Renal cortex interstitium (tissue), 15 donors: Measurements from ENCODE around the gene GDNF. TPM values are rescaled to one million over a fixed set of nuclear protein-coding genes. Genes with fewer than 3 reads are reported as not detected.
"Not testable (repeated sequence)": the region's sequence is repeated elsewhere in the genome, so short reads cannot be mapped to it uniquely, and the experiment has no call there.

Experiments
- DNase-seq, 11 donors: peaks; one replicate each; pipeline ENCODE4 v3.0.0-alpha.2; 2013; ENCODE audit warnings: low read depth in 9 of 11, low spot score in 4 of 11; ENCODE audit errors: extremely low read depth in 1 of 11
- long read RNA-seq, 16 experiments: transcript quantifications; one replicate each; lab custom pipeline, GENCODE V29; 2026
- polyA plus RNA-seq, 3 donors: library from polyadenylated mRNA; unstranded; fragments of 120-200 nt; gene quantifications; one replicate each; pipeline ENCODE4 v1.2.1, GENCODE V29; 2013; ENCODE audit not compliant: insufficient read length in 3 of 3

Gene GDNF
- 10 to 100 TPM; 17.3 to 19.6 (median 17.7) TPM for polyA plus RNA-seq
- long read RNA-seq, donor 1, partial matches to known transcripts: 0 of 3 reads
- long read RNA-seq, donor 1, other reads (novel, unspliced or antisense): 0 of 3 reads
- long read RNA-seq, donor 2, partial matches to known transcripts: 0 of 3 reads
- long read RNA-seq, donor 2, other reads (novel, unspliced or antisense): 0 of 3 reads
- long read RNA-seq, donor 3, partial matches to known transcripts: 0 of 3 reads
- long read RNA-seq, donor 3, other reads (novel, unspliced or antisense): 0 of 3 reads
- long read RNA-seq, donor 4, partial matches to known transcripts: 0 of 2 reads
- long read RNA-seq, donor 4, other reads (novel, unspliced or antisense): 0 of 2 reads
- long read RNA-seq, donor 5: 0 reads
- long read RNA-seq, donor 6, partial matches to known transcripts: 0 of 3 reads
- long read RNA-seq, donor 6, other reads (novel, unspliced or antisense): 0 of 3 reads
- long read RNA-seq, donor 7, partial matches to known transcripts: 0 of 4 reads
- long read RNA-seq, donor 7, other reads (novel, unspliced or antisense): 0 of 4 reads
- long read RNA-seq, donor 8: 0 reads
- long read RNA-seq, donor 9, partial matches to known transcripts: 0 of 1 reads
- long read RNA-seq, donor 9, other reads (novel, unspliced or antisense): 0 of 1 reads
- long read RNA-seq, donor 10, partial matches to known transcripts: 0 of 1 reads
- long read RNA-seq, donor 10, other reads (novel, unspliced or antisense): 0 of 1 reads
- long read RNA-seq, donor 11, partial matches to known transcripts: 0 of 7 reads
- long read RNA-seq, donor 11, other reads (novel, unspliced or antisense): 0 of 7 reads
- long read RNA-seq, donor 12: 0 reads
- long read RNA-seq, donor 13: 0 reads
- long read RNA-seq, donor 14: 0 reads
- long read RNA-seq, donor 15, partial matches to known transcripts: 0 of 1 reads
- long read RNA-seq, donor 15, other reads (novel, unspliced or antisense): 0 of 1 reads
- long read RNA-seq, donor 16, transcript GDNF-207 (3 exons, 764 nt): minor isoform, 7 of 27 reads
- long read RNA-seq, donor 16, transcript GDNF-201 (3 exons, 3,810 nt): major isoform, 8 of 27 reads
- long read RNA-seq, donor 16, partial matches to known transcripts: 12 of 27 reads
- long read RNA-seq, donor 16, other reads (novel, unspliced or antisense): 0 of 27 reads

- DNase-seq: no peak
These were observed at the start of gene GDNF for GRCh38 chr5:37839407-37840052. Gene GDNF, minus strand, starts transcription at chr5:37840041. Its CDS starts 5,245 bp downstream, at chr5:37834796.

- DNase-seq: no peak
These were observed 48.6 kb upstream of the GDNF start for GRCh38 chr5:37888476-37888875.

- DNase-seq: no peak
These were observed 46.5 kb upstream of the GDNF start for GRCh38 chr5:37886242-37886905.

GRCh38 chr5:37882636-37883035 lies 42.8 kb upstream of the GDNF start:
- DNase-seq: no peak

GRCh38 chr5:37881359-37881758 lies 41.5 kb upstream of the GDNF start:
- no peak for DNase-seq

- no peak for DNase-seq
These were observed 37.1 kb upstream of the GDNF start for GRCh38 chr5:37876943-37877342.

- no peak for DNase-seq
These were observed 36.4 kb upstream of the GDNF start for GRCh38 chr5:37876245-37876644.

GRCh38 chr5:37875051-37875787 lies 35.4 kb upstream of the GDNF start:
- DNase-seq: no peak

- DNase-seq: no peak
These were observed 34.1 kb upstream of the GDNF start for GRCh38 chr5:37873988-37874387.

GRCh38 chr5:37871023-37871815 lies 31.4 kb upstream of the GDNF start:
- DNase-seq: no peak

- DNase-seq: no peak
These were observed 29.4 kb upstream of the GDNF start for GRCh38 chr5:37869216-37869615.

- DNase-seq: peak in 2 of 11 donors; percentile 20 to 28
These were observed 27.8 kb upstream of the GDNF start for GRCh38 chr5:37867654-37868053.

- not testable (repeated sequence) for DNase-seq
These were observed 23.1 kb upstream of the GDNF start for GRCh38 chr5:37862907-37863306.

GRCh38 chr5:37860206-37860605 lies 20.4 kb upstream of the GDNF start:
- no peak for DNase-seq

- DNase-seq: no peak
These were observed 20.0 kb upstream of the GDNF start for GRCh38 chr5:37859805-37860204.

- DNase-seq: no peak
These were observed 18.4 kb upstream of the GDNF start for GRCh38 chr5:37858250-37858649.

- no peak for DNase-seq
These were observed 17.9 kb upstream of the GDNF start for GRCh38 chr5:37857696-37858095.
